PC-9 (cell line): ENCODE data around the gene GMDS.

Experiments used
- CTCF ChIP-seq: fragments of 200-600 bp; sonication (generic); conservative IDR thresholded peaks from 2 replicates; pipeline ENCODE4 v1.6.1; 2017; ENCODE audit warnings: mixed run types, antibody characterized with exemption, mild to moderate bottlenecking, moderate library complexity
- EZH2 ChIP-seq: fragments of 200-600 bp; sonication (generic); IDR thresholded peaks from 2 replicates; pipeline ENCODE4 v1.8.0; 2017; ENCODE audit warnings: antibody characterized with exemption, low read depth

GRCh38 chr6:1777921-1778685, 467.3 kb downstream of the GMDS start:
- no peak for TF ChIP-seq CTCF
- TF ChIP-seq EZH2: no peak
